ENCODE data around the gene TNS1. TPM values are rescaled to one million over a fixed set of nuclear protein-coding genes. Genes with fewer than 3 reads are reported as not detected.

Gene TNS1
- total and polyA plus RNA-seq, 2 donors (not counting 1 experiment from before 2014, with no cell fraction given): 0.10 to 0.86 TPM

GRCh38 chr2:217794133-217794986 is 208.4 kb downstream of the TNS1 start:
- Histone ChIP-seq H3K79me2 (ENCODE audit: control insufficient read depth, insufficient read depth, low read length) (no peaks in the 10 kb centered on the region), H3K9ac (ENCODE audit: low read length) (no peak overlapping the region), H2AFZ (ENCODE audit: insufficient read depth, low read depth, low read length, poor library complexity, severe bottlenecking) (no peak overlapping the region), H3K27me3 (replicated peaks in 1 of 4; ENCODE audit: control extremely low read depth in 1 of 4, control insufficient read depth in 3 of 4, insufficient read depth in 4 of 4, low read length in 3 of 4) (no peaks in the 10 kb centered on the region), H3K4me2 (replicated peaks; ENCODE audit: low read depth, low read length, poor library complexity, severe bottlenecking) (no peak overlapping the region), H3K27ac (ENCODE audit: low read length in 2 of 2) (no peak overlapping the region), H3K4me3 (ENCODE audit: control extremely low read depth in 1 of 5, extremely low read depth in 1 of 5, insufficient read depth in 1 of 5, low read depth in 2 of 5, low read length in 4 of 5) (no peak overlapping the region), H3K36me3 (replicated peaks in 1 of 2; ENCODE audit: control extremely low read depth in 1 of 2, control insufficient read depth in 1 of 2, extremely low read depth in 1 of 2, insufficient read depth in 2 of 2, low read length in 1 of 2) (no peaks in the 10 kb centered on the region), H4K20me1 (ENCODE audit: control insufficient read depth, insufficient read depth, low read length, poor library complexity, severe bottlenecking) (no peaks in the 10 kb centered on the region), H3K4me1 (ENCODE audit: control insufficient read depth in 2 of 2, insufficient read depth in 2 of 2, low read length in 2 of 2) (peaks cover 19 to 37% of the 10 kb centered on the region in 2 donors), H3K9me3 (ENCODE audit: control extremely low read depth in 1 of 3, control insufficient read depth in 2 of 3, insufficient read depth in 1 of 3, low read length in 2 of 3) (peaks cover 0 to 8% (median 0%) of the 10 kb centered on the region in 3 donors)
- TF ChIP-seq EZH2 (IDR thresholded peaks at IDR 0.05; ENCODE audit: borderline replicate concordance, insufficient read depth, low read depth, low read length, poor library complexity, severe bottlenecking) (no peak), CTCF (IDR thresholded peaks at IDR 0.05) (no peak)
- Mint-ChIP-seq H3K4me1 (peaks cover 32% of the 10 kb centered on the region), H3K9me3 (ENCODE audit: insufficient read depth) (no peaks in the 10 kb centered on the region), H3K27ac (no peak overlapping the region), H3K27me3 (no peaks in the 10 kb centered on the region), H3K4me3 (no peak overlapping the region)
- ChIA-PET CTCF (interaction anchor here (2.2 to 17.1 kb wide), 3 partner anchors 9 to 192 kb away, joined by 14 to 412 read pairs (median 76); no protein-coding TSS in a partner anchor), POLR2A (no interaction called here)
- ATAC-seq (ENCODE audit: low read depth) (no peak), DNase-seq (no peak)
- WGBS (ENCODE audit: insufficient coverage): 90% methylated on average over 12 of the region's 13 CpGs
- intact Hi-C loops (cut with micrococcal nuclease): no loop called here

- peaks cover 32% of the 10 kb centered on the region for H3K4me1 Mint-ChIP-seq
- ChIA-PET CTCF (interaction anchor here (2.2 to 17.1 kb wide), 3 partner anchors 8 to 193 kb away, joined by 14 to 412 read pairs (median 76); no protein-coding TSS in a partner anchor), POLR2A (no interaction called here)
- no peak overlapping the region for H3K27ac ChIP-seq (ENCODE audit: low read length in 2 of 2)
- DNase-seq (no peak), ATAC-seq (ENCODE audit: low read depth) (no peak)
- H3K9ac ChIP-seq (ENCODE audit: low read length): no peak overlapping the region
- no peaks in the 10 kb centered on the region for H3K9me3 Mint-ChIP-seq (ENCODE audit: insufficient read depth)
- WGBS (ENCODE audit: insufficient coverage): 82% methylated on average over 6 of the region's 8 CpGs
- no peak overlapping the region for H2AFZ ChIP-seq (ENCODE audit: insufficient read depth, low read depth, low read length, poor library complexity, severe bottlenecking)
- no peaks in the 10 kb centered on the region for H3K36me3 ChIP-seq (replicated peaks in 1 of 2; ENCODE audit: control extremely low read depth in 1 of 2, control insufficient read depth in 1 of 2, extremely low read depth in 1 of 2, insufficient read depth in 2 of 2, low read length in 1 of 2)
- H3K79me2 ChIP-seq (ENCODE audit: control insufficient read depth, insufficient read depth, low read length): no peaks in the 10 kb centered on the region
- no peak overlapping the region for H3K4me3 ChIP-seq (ENCODE audit: control extremely low read depth in 1 of 5, extremely low read depth in 1 of 5, insufficient read depth in 1 of 5, low read depth in 2 of 5, low read length in 4 of 5)
- peaks cover 12 to 34% of the 10 kb centered on the region in 2 donors for H3K4me1 ChIP-seq (ENCODE audit: control insufficient read depth in 2 of 2, insufficient read depth in 2 of 2, low read length in 2 of 2)
- H3K27me3 Mint-ChIP-seq: no peaks in the 10 kb centered on the region
- no peaks in the 10 kb centered on the region for H4K20me1 ChIP-seq (ENCODE audit: control insufficient read depth, insufficient read depth, low read length, poor library complexity, severe bottlenecking)
- H3K4me3 Mint-ChIP-seq: no peak overlapping the region
- intact Hi-C loops (cut with micrococcal nuclease): no loop called here
- peaks cover 0 to 5% (median 0%) of the 10 kb centered on the region in 3 donors for H3K9me3 ChIP-seq (ENCODE audit: control extremely low read depth in 1 of 3, control insufficient read depth in 2 of 3, insufficient read depth in 1 of 3, low read length in 2 of 3)
- H3K27me3 ChIP-seq (replicated peaks in 1 of 4; ENCODE audit: control extremely low read depth in 1 of 4, control insufficient read depth in 3 of 4, insufficient read depth in 4 of 4, low read length in 3 of 4): no peaks in the 10 kb centered on the region
- H3K4me2 ChIP-seq (replicated peaks; ENCODE audit: low read depth, low read length, poor library complexity, severe bottlenecking): no peak overlapping the region
- no peak overlapping the region for H3K27ac Mint-ChIP-seq
- TF ChIP-seq CTCF (IDR thresholded peaks at IDR 0.05): no peak
- TF ChIP-seq EZH2 (IDR thresholded peaks at IDR 0.05; ENCODE audit: borderline replicate concordance, insufficient read depth, low read depth, low read length, poor library complexity, severe bottlenecking): no peak
These were observed 209.1 kb downstream of the TNS1 start for GRCh38 chr2:217793566-217794132.

Data from B cell (primary cell).